NB4 (cell line): ENCODE results near the gene PRG3.

Source experiments
- CTCF ChIP-seq: IDR thresholded peaks from one replicate; pipeline ENCODE4 v1.5.1; 2012; ENCODE audit warnings: low read depth, low read length
- MYC ChIP-seq: IDR thresholded peaks from 2 replicates; pipeline ENCODE4 v1.6.1; 2011; ENCODE audit warnings: low read depth, low read length

- no peak for TF ChIP-seq CTCF
- TF ChIP-seq MYC = no peak
Measured at GRCh38 chr11:57408771-57409170, 27.8 kb upstream of the PRG3 start.
